ENCODE measurements around the gene SLC29A4. TPM values are rescaled to one million over a fixed set of nuclear protein-coding genes. Genes with fewer than 3 reads are reported as not detected.

The SLC29A4 gene
- total RNA-seq, 1 donor from 2014 or later = 0.98 TPM

- DNase-seq (no peak), ATAC-seq (no peak)
- TF ChIP-seq CTCF (IDR thresholded peaks at IDR 0.05) = no peak
- Histone ChIP-seq H3K27me3 (no peaks in the 10 kb centered on the region), H3K4me3 (no peak overlapping the region), H3K27ac (no peak overlapping the region), H3K9me3 (no peaks in the 10 kb centered on the region), H3K36me3 (peaks cover 78% of the 10 kb centered on the region), H3K4me1 (peaks cover 13% of the 10 kb centered on the region)
- intact Hi-C loops (cut with DNase I) = no loop called here
Observed at GRCh38 chr7:5351507-5352265, 68.9 kb downstream of the SLC29A4 start.

- no peak for TF ChIP-seq CTCF (IDR thresholded peaks at IDR 0.05)
- peaks cover 13% of the 10 kb centered on the region for H3K4me1 ChIP-seq
Observed at GRCh38 chr7:5352440-5353010, 69.8 kb downstream of the SLC29A4 start.

GRCh38 chr7:5354460-5355232, 71.9 kb downstream of the SLC29A4 start:
- TF ChIP-seq CTCF (IDR thresholded peaks at IDR 0.05) = no peak
- no peak for DNase-seq

More at GRCh38 chr7:5352440-5353010, 69.8 kb downstream of the SLC29A4 start:
- no peaks in the 10 kb centered on the region for H3K27me3 ChIP-seq
- no peak overlapping the region for H3K4me3 ChIP-seq
- peaks cover 83% of the 10 kb centered on the region for H3K36me3 ChIP-seq
- H3K9me3 ChIP-seq = no peaks in the 10 kb centered on the region
- H3K27ac ChIP-seq = no peak overlapping the region
- no peak for ATAC-seq
- intact Hi-C loops (cut with DNase I) = no loop called here
- DNase-seq = no peak

More at GRCh38 chr7:5354460-5355232, 71.9 kb downstream of the SLC29A4 start:
- intact Hi-C loops (cut with DNase I) = no loop called here
- peak; percentile 3 for ATAC-seq
- H3K9me3 ChIP-seq = no peaks in the 10 kb centered on the region
- peaks cover 20% of the 10 kb centered on the region for H3K4me1 ChIP-seq
- no peak overlapping the region for H3K4me3 ChIP-seq
- H3K36me3 ChIP-seq = peaks cover 87% of the 10 kb centered on the region
- no peaks in the 10 kb centered on the region for H3K27me3 ChIP-seq
- no peak overlapping the region for H3K27ac ChIP-seq

Other genes starting within 250 kb of the SLC29A4 start
- gene RBAK, start 237.1 kb upstream of the SLC29A4 start, total RNA-seq = 9.8 TPM
- gene WIPI2, start 92.7 kb upstream of the SLC29A4 start, total RNA-seq = 57.3 TPM
- 118 TPM for gene TNRC18, start 140.9 kb downstream of the SLC29A4 start, total RNA-seq
- gene FBXL18, start 230.9 kb downstream of the SLC29A4 start, total RNA-seq = 8.1 TPM
- gene ACTB, start 247.7 kb downstream of the SLC29A4 start, total RNA-seq = 3,962 TPM

Measured in upper lobe of right lung (tissue), 1 donor.